GM12873 (cell line): ENCODE measurements around the gene TMEM233.

Source experiments
- TF ChIP-seq, protein P1 (sequence below): IDR thresholded peaks from 2 replicates; pipeline ENCODE4 v1.5.1; 2012; ENCODE audit warnings: low read depth, mild to moderate bottlenecking, moderate library complexity, low read length, control low read depth; ENCODE audit not compliant: insufficient read depth; ENCODE audit errors: missing control alignments

The TMEM233 gene

DNA sequence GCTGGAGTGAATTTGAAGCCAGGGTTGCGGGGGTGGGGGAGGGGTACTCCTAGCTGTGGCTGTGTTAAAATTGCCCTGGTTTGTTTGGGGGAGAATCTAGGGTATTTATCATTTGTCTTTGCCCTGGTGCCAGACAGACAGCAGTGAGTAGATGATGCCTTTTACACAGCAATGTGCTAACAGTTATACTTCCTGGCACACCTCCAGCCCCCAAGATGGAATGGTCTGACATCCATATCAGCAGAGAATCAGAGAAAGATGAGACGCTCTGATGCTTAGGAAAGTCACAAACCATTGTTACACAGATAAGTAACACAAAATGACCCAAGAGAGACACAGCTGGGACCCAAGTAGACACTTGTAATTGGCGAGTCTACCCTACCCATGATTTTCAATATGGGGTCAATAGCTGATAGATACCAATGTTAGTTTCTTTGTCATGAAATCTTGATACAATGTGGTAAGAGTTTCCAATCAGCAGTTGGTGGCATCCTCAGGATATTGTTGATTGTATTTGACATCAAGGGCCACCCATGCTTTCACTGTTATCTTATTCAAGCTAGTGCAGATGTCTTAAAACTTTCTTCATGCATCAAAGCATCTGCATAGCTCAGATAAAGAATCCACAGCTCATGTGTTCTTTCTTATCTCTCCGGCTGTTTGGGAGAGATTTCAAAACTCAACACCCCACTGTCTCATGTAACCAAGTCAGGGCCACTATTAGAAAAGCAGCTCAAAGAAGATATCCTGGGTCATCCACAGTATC lies 71.8 kb downstream of the TMEM233 start:
- TF ChIP-seq, protein P1, sequence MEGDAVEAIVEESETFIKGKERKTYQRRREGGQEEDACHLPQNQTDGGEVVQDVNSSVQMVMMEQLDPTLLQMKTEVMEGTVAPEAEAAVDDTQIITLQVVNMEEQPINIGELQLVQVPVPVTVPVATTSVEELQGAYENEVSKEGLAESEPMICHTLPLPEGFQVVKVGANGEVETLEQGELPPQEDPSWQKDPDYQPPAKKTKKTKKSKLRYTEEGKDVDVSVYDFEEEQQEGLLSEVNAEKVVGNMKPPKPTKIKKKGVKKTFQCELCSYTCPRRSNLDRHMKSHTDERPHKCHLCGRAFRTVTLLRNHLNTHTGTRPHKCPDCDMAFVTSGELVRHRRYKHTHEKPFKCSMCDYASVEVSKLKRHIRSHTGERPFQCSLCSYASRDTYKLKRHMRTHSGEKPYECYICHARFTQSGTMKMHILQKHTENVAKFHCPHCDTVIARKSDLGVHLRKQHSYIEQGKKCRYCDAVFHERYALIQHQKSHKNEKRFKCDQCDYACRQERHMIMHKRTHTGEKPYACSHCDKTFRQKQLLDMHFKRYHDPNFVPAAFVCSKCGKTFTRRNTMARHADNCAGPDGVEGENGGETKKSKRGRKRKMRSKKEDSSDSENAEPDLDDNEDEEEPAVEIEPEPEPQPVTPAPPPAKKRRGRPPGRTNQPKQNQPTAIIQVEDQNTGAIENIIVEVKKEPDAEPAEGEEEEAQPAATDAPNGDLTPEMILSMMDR = no peak

DNA sequence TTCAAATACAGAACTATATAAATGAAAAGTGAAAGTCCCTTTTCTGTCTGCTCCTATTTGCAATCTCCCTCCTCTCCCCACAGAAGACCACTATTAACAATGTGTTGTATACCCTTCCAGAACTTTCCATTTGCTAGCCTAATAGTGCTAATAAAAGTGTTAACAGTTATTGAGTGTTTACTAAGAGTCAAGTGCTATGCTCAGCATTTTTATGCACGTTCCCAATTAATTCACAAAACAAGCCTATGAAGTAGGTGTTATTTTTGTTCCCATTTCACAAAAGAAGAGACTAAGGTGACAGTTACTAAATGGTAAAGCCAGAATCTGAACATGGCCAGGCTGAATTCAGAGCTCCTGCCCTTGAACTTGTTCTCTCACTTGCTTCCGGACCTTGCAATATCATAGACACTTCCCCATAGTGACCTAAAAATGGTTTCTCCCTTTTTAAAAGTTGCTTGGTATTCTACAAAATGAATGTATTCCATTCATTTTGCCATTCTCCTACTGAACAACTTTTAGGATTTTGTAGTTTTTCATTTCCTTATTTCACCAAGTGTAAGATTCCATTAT lies 72.7 kb downstream of the TMEM233 start:
- TF ChIP-seq, protein P1 = no peak

DNA sequence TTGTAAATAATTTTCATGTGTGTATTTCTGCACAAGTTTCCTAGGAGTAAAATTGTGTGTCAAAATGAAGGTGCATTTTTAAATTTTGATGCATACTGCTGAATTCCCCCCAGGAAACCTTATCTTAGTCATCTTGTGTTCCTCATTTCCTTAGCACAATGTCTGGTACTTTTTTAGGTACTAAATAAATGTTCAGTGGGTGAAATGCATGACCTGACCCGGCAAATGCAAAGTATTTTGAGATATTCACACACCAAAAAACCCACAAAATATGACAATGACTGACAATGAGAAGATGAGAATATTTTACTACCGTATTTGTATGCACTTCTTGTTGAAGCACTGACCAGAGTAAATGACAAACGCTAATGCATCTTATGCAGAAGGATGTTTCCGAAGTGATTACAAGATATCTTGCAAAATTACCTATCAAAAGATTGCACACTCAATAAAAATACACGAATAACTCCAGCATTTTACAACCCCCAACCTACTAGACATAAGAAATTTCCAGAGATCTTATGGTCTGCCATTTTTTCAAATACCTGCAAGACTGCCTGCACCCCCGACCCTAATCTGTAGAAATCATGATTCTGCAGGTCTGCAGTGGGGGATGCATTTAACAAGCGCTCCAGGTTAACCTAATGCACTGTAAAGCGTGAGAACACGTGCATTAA lies 73.5 kb downstream of the TMEM233 start:
- TF ChIP-seq, protein P1 = no peak

DNA sequence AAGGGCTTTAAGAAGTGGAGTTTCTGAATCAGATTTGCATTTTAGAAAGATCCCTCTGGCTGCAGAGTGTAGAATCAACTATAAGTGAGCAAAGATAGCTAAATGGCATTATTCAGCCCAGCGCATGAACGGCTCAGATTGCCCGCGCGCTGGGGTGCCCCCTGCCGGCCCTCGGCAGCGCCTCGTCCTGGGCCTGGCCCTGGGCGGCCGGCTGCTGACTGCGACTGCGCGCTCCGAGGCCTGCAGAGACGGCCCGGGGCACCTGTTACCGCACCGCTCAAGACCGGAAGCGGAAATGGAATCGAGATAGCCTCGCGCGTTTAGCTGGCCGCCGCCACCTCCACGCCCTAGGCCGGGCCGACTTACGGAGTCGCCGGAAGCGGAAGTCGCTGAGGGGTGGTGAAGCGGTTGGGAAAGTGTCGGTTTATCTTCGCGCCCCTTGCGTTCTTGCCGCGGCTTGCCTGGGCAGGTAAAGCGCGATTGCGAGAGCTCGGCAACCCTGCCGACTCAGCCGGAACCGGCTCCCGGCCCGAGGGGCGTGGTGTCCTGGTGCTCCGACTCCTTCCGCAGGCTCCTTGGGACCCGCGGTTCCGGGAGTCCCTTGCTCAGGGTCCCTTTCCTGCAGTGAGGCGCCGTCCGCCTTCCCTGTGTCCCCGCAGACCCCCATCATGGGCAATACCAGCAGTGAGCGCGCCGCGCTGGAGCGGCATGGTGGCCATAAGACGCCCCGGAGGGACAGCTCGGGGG lies 74.2 kb downstream of the TMEM233 start, which contains the start of gene PRKAB1:
Gene PRKAB1 (plus strand): TSS at position 557 of the 747 bp plus-strand sequence. CDS start 112 bp downstream, at position 669.
- TF ChIP-seq, protein P1 = peak; percentile 90

DNA sequence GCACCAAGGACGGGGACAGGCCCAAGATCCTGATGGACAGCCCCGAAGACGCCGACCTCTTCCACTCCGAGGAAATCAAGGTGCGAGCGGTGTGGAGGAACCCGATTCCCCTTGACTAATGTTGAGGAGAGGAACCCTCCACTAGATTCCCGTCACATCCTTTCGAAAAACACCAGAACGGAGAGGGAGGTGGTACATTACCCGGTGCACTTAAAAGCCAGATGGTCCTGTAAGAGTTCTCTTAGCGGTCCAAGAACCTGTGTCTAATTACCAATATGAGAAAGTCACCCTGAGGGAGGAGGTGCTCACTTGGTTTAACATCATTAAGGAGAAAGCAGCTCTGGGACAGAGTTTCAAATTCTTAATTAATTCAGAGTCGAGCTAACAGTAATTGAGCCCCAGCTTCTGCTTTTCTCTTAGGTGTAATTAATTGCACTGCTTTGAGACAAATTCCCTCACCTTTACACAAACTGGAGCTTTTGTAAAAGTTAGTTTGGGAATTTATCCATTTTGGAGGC lies 74.8 kb downstream of the TMEM233 start:
- TF ChIP-seq, protein P1 = no peak

DNA sequence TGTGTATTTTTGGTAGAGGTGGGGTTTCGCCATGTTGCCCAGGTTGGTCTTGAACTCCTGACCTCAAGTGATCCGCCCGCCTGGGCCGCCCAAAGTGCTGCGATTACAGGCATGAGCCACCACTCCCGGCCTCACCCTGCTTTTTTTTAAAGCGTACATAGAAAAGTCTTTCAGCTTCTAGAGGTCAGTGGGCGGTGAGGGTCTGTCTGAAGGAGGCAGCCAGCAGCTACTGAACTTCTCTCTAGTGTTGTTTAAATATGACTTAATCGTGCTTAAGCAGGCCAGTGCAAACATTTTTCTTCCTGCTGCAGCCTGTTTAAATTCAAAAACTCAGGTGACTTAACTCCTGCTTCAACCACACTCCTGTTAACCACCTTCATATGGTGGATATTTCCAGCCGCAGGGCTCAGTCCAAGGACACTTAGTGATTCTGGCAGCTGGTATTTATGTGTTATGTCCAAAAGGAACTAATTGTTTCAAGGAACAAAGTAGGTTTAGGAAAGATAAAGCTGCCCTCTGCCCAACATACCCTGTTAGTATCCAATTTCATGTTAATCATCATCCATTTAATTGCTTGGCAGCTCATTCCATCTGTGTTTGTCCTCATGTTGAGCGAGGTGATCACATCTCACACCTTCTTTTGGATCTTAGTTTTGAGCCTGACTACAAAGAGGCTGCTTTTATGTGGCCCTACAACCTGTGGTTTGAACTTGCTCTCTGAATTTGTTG lies 76.3 kb downstream of the TMEM233 start:
- TF ChIP-seq, protein P1 = no peak
